ENCODE measurements around the gene ZBTB7C.

The ZBTB7C gene

DNA sequence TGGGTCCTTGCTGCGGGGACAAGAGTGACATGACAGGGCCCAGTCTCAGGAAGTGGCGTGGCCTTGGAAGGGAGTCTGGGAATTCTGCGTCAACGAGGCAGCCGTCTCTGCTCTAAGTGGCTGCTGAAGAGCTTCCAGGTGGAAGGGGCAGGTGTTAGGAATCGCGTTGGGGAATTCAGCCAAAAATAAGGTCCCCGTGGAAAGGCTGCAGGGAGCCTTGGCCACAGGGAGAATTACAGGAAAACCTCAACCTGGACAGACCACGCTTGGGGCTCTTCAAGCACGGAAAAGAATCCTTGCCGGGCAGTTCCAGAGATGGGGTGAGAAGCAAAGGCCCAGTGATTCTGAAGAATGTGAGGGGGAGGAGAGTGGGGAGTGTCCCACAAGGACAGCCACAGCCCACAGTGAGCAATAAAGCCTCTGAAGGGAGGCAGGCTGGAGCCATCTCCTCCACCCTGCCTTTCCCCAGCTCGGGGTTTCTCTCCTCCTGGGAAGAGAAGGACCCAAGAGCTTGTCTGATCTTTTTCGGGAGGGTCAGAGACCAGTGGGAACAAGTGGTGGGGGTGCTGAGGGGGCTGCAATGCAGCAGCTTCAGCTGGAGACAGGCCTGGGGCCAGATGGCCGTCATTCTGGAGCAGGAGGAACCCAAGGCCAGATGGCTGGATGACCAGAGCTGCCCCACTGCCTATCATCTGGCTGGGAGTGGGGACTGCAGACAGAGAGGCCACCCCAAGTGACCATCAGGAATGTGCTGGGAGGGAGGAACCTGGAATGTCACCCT lies 372.4 kb downstream of the ZBTB7C start:
- DNase-seq (ENCODE audit: low read depth), result no peak
- H3K4me3 ChIP-seq (ENCODE audit: low read length), result no peak overlapping the region
- TF ChIP-seq CTCF (conservative IDR thresholded peaks at IDR 0.05; ENCODE audit: low read length), result no peak

- no peak for DNase-seq (ENCODE audit: low read depth)
- H3K4me3 ChIP-seq (ENCODE audit: low read length), result no peak overlapping the region
- TF ChIP-seq CTCF (conservative IDR thresholded peaks at IDR 0.05; ENCODE audit: low read length), result no peak
These were observed 373.0 kb downstream of the ZBTB7C start for GRCh38 chr18:48036226-48036625.

DNA sequence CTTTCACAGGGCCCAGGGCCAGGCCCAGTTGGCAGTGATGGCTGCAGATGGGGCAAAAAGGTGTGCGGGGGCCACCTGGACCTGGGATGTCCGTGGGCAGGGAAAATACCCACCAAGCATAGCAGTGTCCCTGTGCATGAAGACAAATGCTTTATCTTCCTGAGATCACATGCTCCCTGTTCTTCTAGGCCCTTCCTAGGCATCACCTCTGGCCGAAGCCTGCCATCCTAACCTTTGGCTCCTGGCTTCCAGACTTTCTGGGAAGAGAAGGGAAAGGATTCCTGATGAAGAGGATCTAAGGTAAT lies 373.7 kb downstream of the ZBTB7C start:
- no peak for TF ChIP-seq CTCF (conservative IDR thresholded peaks at IDR 0.05; ENCODE audit: low read length)
- H3K4me3 ChIP-seq (ENCODE audit: low read length), result no peak overlapping the region
- DNase-seq (ENCODE audit: low read depth), result no peak

DNA sequence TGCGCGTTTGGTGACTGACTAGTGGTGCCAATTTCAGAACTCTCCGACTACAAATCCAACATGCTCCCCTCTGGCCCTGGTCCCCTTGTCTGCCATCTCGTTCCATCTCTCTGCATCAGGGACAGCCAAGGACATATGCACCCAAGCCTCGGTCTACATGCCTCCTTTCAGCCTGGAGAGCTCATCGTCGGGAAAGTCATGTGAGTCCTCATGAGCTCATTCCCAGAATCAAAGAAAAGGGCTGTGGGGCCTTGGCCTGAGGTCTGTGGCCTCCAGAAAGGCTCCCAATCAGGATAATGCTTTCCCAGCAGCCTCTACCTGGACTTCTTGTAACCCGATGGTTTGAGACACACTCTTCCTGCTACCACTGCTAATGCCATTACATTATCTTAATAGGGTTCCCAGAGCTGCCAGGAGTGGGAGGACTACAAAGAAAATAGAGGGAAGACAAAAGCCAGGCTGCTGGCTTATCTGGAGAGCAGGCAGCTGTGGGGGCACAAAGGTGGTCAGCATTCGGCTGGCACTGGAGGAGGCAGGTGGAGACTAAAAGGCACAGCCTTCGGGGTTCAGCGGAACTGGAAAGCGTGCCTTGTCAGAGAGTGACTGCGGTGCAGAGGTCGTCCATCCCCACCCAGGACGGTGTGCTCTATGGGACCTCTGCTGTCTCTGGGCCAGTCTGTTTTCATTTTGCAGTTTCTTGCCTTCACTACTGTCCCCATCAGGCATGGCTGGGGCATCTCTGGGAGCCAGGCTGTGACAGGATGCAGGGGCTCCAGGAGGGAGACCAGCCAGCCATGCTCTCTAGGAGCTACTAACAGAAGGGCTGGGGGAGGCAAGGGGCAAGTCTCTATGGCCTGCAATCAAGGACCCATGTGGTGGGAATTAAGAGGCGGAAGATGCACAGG lies 374.3 kb downstream of the ZBTB7C start:
- TF ChIP-seq CTCF (conservative IDR thresholded peaks at IDR 0.05; ENCODE audit: low read length), result no peak
- DNase-seq (ENCODE audit: low read depth), result no peak
- no peak overlapping the region for H3K4me3 ChIP-seq (ENCODE audit: low read length)

DNA sequence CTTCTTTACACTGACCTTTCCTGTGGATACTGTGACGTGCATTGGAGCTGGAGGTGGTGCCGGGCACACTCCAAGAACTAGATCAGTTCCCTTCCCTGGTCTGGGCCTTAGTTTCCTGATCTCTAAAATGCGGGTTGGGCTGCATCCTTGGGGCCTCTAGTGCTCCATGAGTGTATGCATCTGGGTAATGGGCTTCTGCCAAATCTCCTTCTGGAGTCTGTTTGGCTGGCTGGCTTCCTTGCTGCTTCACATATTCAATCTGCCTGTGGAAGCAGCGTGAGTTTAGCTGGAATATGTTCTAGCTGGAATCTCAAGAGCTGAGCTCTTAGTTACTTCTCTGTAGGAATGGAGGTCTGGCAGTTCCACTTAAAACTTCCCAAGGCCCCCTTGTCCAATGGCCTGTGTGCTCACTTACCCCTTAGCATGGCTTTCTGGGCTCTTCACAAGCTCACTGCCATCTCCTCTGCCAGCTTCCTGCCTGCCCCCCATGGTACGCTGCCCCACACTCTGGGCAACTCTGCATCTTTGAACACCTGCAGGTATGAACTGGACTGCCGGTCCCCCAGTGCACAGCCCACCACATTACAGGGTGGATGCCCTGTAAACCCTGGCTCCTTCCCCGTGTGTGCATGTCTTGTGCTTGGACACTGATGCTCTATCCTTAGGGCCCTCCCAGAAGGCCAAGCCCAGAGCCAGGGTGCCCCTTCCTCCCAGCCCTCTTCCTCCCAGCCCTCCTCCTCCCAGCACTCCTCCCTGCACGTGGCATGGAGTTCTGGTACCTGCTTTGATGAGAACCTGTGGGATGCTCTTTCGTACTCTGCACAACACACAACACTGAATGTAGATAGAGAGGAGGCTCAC lies 375.2 kb downstream of the ZBTB7C start:
- H3K4me3 ChIP-seq (ENCODE audit: low read length), result no peak overlapping the region
- TF ChIP-seq CTCF (conservative IDR thresholded peaks at IDR 0.05; ENCODE audit: low read length), result no peak
- peak; percentile 8 for DNase-seq (ENCODE audit: low read depth)

GRCh38 chr18:48032876-48033789 lies 376.1 kb downstream of the ZBTB7C start:
- no peak overlapping the region for H3K4me3 ChIP-seq (ENCODE audit: low read length)
- TF ChIP-seq CTCF (conservative IDR thresholded peaks at IDR 0.05; ENCODE audit: low read length), result no peak
- DNase-seq (ENCODE audit: low read depth), result peak; percentile 37

All from AG10803 (cell line).